Activated CD4-positive, alpha-beta T cell treated with anti-CD3 and anti-CD28 coated beads for 4 hours (primary cell): ENCODE measurements around the gene PALD1.
"Not testable (repeated sequence)": the region's sequence is repeated elsewhere in the genome, so short reads cannot be mapped to it uniquely, and the experiment has no call there.

ENCODE experiments used
- DNase-seq, 2 donors: peaks; one replicate each; pipeline ENCODE4 v3.0.0-alpha.2; 2020

PALD1 gene

GRCh38 chr10:70575874-70576802 lies 97.6 kb downstream of the PALD1 start:
- DNase-seq, result no peak

GRCh38 chr10:70576803-70577517 lies 98.4 kb downstream of the PALD1 start:
- DNase-seq, result no peak

- peak; percentile 51 for DNase-seq
Measured at GRCh38 chr10:70578371-70578947, 99.9 kb downstream of the PALD1 start.

- no peak for DNase-seq
Measured at GRCh38 chr10:70579234-70580002, 100.9 kb downstream of the PALD1 start.

- not testable (repeated sequence) for DNase-seq
Measured at GRCh38 chr10:70581176-70581575, 102.6 kb downstream of the PALD1 start.

- DNase-seq, result no peak
Measured at GRCh38 chr10:70582793-70583668, 104.5 kb downstream of the PALD1 start.

- DNase-seq, result no peak
Measured at GRCh38 chr10:70583669-70584037, 105.1 kb downstream of the PALD1 start.

GRCh38 chr10:70584366-70584765 lies 105.8 kb downstream of the PALD1 start:
- no peak for DNase-seq

- DNase-seq, result no peak
Measured at GRCh38 chr10:70584909-70585544, 106.5 kb downstream of the PALD1 start.

GRCh38 chr10:70585578-70586169 lies 107.1 kb downstream of the PALD1 start:
- DNase-seq, result no peak

GRCh38 chr10:70586348-70586930 lies 107.9 kb downstream of the PALD1 start:
- no peak for DNase-seq

GRCh38 chr10:70587045-70587658 lies 108.6 kb downstream of the PALD1 start:
- no peak for DNase-seq

- no peak for DNase-seq
Measured at GRCh38 chr10:70588255-70588654, 109.7 kb downstream of the PALD1 start.

GRCh38 chr10:70588859-70589570 lies 110.4 kb downstream of the PALD1 start:
- DNase-seq, result no peak

GRCh38 chr10:70589762-70590654 lies 111.4 kb downstream of the PALD1 start:
- DNase-seq, result no peak

- no peak for DNase-seq
Measured at GRCh38 chr10:70590655-70591416, 112.3 kb downstream of the PALD1 start.

GRCh38 chr10:70592186-70592735 lies 113.7 kb downstream of the PALD1 start:
- no peak for DNase-seq
